Stimulated activated CD8-positive, alpha-beta memory T cell treated with anti-CD3 and anti-CD28 coated beads, Interleukin-4, amount 100 ng/mL, for 1 hour (primary cell): ENCODE measurements around the gene RANBP3L.
"Not testable (repeated sequence)": the region's sequence is repeated elsewhere in the genome, so short reads cannot be mapped to it uniquely, and the experiment has no call there.

ENCODE experiments used
- DNase-seq, 2 donors: peaks; one replicate each; pipeline ENCODE4 v3.0.0-alpha.2; 2020; ENCODE audit warnings: low read depth in 2 of 2, low spot score in 1 of 2

The RANBP3L gene

GRCh38 chr5:36297653-36298052, 4.0 kb downstream of the RANBP3L start:
- DNase-seq, result no peak

- no peak for DNase-seq
Measured at GRCh38 chr5:36285837-36286615, 15.7 kb downstream of the RANBP3L start.

- DNase-seq, result not testable (repeated sequence)
Measured at GRCh38 chr5:36283775-36284174, 17.9 kb downstream of the RANBP3L start.

DNA sequence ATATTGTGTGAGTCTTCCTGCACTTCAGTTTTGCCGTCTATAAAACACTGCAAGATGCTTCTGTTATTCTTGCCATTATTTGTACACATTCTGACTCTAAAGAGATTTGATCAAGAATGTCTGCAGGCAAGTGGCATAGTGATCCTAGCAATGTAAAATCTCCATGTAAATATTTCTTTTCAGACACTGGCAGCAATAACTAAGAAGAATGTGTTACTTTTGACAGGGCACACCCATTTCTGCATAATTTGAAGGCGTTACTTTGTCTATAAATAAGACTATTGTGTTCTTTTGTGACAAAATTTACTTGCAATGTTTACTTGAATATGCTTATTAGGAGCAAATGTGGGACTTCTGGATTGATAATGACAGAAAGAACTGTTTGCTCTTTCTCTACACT, 20.1 kb downstream of the RANBP3L start:
- DNase-seq, result no peak

GRCh38 chr5:36279054-36279698, 22.5 kb downstream of the RANBP3L start:
- no peak for DNase-seq

DNA sequence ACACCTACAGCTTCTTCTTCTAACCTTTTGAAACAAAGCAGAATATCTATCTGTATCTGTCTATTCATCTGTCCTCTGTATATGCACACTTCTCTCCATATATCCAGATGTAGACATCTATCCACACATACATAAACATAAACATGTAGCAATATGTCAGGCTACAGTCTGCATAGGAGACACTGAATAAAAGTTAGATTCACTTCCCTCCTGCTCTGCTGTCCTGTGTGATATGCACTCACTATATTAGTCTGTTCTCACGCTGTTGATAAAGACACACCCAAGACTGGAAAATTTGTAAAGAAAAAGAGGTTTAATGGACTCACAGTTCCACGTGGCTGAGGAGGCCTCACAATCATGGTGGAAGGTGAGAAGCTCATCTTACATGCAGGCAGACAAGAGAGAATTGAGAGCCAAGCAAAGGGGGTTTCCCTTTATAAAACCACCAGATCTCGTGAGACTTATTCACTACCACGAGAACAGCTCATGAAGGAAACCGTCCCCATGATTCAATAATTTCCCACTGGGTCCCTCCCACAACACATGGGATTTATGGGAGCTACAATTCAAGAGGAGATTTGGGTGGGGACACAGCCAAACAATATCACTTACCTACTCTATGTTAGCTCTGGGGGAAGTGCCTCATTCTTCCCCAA, 24.1 kb downstream of the RANBP3L start:
- DNase-seq, result no peak

DNA sequence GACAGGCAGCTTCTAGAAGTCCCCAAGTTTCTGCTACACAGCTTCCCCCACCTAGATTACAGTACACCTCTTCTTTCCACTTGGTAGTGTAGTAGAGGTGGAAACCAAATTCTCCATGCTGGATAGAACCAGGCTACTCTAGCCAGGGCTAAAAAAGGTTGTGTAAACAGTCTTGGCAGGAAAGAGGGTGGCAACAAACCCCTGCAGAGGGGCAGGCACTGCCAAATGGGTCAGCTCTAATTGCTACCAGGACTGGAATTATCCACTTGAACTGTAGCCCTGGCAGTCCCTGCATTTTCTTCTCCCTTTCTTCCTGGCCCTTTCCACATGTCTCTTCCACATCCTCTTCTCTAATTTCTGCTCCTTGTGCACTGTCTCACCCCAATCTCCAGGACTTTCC, 24.8 kb downstream of the RANBP3L start:
- no peak for DNase-seq

- DNase-seq, result no peak
Measured at GRCh38 chr5:36273809-36274526, 27.7 kb downstream of the RANBP3L start.

DNA sequence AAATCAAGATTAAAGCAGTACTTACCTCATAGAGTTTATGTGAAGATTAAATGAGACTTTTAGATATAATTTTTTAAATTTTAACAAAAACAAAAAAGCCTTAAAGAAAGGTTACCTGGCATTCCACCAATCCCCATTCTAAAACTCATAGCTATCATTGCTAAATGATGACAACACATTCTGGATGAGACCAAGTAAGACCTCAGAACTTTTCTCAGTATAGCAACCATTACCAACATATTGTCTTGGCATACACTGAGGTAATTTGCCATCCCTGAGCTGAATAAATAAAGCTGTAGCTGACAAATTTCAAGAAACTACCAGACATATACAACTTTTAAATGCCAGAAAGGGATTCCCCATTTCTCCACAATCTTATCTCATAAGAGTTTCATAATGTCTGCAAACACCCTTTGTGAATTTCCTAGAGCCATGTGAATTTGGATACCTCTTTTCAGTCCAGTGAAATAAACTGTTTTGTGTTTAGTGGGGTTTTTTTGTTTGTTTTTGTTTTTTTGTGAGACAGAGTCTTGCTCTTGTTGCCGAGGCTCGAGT, 29.5 kb downstream of the RANBP3L start:
- no peak for DNase-seq

DNA sequence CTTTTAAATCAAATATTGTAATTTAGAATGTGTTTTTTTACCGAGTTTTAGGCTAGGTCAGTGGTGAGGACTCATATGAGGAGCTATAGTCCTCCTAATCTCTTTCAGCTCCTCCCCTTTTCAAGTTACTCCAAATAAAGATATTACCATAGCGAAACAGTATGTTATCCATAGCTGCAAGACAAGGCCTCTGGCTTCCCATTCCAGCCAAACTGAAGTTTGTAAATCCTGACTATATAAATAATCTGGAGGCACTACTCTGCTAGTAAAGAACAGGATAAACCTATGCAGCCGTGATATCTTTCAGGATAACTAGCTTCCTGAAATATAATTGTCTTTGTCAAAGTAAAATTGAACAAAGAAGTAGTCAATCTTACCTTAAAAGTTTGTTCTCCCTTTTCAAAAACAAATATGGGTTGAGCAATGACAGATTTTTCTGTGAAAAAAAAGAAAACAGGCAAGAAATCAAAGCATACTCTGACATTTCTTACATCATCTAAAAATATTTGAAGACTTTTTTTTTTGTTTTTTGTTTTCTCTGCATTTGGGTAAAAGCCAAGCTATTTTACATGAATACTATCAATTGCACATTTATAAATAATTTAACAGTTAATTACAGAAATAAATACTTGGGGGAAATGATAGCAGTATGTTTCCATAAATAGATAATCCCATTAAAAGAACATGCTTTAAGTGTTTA, 30.7 kb downstream of the RANBP3L start:
- DNase-seq, result no peak

DNA sequence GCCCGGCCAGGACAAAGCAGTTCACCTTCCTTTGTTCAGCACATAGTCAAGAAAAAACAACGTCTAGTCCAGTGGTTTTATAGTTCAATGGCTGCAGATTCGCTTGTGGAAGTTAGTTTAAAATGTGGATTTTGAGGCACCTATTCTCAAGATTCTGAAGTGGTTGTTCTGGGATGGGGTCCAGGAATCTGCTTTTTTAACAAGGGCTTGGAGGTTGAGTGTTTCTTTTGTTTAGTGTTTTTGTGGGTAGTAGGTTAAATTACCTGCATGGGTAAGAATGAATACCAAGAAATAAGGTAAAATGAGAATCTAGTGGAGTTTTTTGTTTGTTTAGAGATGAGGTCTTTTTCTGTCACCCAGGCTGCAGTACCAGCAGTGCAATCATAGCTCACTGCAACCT, 31.5 kb downstream of the RANBP3L start:
- no peak for DNase-seq

DNA sequence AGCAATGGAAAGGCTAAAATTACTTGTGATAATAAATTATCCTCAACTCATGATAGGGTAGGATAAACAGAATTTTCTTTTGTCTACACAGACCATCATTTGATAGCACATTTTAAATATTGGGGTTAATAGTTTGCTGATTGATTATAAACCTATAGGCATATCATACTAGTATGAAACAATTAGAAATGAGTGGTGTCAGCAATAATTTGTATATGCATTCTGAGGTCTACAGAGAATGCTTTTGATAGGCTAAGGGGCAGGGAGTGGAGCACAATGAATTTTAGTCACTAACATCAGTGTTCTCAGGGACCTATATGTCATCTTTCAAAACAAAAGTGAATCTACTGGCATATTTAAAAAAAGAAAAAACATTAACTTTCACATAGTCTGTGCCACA, 32.2 kb downstream of the RANBP3L start:
- DNase-seq, result no peak

DNA sequence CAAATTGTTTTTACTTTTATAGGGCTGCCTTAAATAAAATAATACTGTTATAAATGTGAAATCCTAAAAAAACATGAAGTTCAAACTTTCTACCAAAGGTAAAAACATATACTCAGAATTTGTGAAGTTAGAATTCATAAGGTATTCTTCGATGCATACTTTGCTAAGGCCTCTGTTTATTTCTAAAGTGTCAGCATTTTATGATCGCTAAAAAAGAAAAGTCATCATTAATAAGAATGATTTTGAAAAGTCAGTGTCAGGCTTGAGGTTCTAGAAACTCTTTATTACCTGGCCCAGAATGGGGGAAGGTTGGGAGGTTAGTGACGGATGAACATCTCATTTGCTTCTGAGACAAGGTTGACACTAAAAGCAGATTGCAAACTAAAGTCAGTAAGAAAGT, 33.8 kb downstream of the RANBP3L start:
- DNase-seq, result no peak

DNA sequence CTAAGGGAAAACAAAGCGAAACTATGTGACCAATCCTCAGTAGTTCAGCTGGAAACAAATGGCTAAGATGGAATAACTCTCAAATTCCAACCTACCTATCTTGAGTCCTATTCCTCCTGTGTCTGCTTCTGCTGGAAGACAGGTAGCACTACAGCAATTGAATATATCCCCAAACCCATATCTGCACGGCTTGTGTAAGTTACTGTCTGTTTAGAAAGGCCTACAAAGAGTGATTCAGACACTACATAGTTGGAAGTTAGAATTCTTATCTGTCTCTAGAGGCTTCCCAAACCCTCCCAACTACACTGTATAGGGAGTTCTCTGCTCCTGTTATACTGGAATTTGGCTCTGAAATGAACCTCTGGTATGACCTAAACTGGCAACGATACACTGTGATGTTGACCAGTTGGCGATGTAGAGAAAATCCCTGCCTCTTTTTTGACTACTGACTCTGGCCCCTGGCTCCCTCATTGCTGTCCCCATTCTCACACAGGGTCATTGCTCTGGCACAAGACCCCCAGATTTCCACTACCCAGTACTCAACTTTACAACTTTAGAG, 37.4 kb downstream of the RANBP3L start:
- no peak for DNase-seq

DNA sequence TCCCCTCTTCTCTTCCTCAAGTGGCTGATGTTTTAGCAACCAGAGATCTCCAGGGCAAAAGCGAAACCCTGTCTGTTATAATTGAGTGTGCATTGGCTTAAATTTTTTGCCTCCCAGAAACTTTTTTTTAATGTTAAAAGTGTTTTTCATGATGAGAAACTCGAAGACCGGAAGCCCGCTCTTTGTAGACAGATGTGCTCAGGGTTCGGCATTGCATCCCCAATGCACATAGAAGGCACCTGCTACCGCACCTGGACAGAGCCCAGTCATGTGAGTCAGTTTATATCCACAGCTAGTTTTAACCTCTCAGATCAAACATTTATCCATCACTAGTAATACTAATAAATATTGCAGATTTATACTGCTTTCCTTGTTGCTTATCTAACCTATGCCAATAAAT, 40.5 kb downstream of the RANBP3L start:
- no peak for DNase-seq

- DNase-seq, result no peak
Measured at GRCh38 chr5:36253575-36253974, 48.1 kb downstream of the RANBP3L start.

DNA sequence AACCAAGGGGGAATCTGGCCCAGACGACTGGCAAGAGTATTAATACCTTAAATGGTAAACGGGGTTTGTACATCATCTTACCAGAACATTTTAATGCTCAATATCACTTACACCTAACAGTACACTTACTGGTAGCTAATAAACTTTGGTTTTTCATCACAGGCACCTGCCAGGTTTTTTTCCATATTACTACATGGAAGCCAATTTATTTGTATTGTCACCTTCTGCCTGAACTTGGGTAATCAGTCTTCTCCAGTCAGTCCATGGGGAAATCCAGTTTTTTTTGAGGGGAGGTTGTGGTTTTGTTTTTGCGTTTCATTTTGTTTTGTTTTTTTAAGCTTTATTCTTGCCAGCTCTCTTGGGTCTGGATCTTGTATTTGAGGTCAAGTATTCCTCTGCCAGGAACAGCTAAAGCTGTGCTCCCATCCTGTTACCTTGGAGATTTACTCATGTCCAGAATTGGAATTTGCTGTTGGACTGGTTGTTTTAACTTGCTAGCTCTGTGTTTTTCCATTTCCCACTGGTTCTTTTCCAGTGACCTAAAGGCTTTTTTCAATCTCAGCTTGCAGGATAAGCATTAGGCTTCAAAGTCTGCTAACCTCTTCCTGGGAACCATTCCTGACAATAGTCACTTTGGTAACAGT, 48.9 kb downstream of the RANBP3L start:
- DNase-seq, result no peak

GRCh38 chr5:36251218-36251617, 50.5 kb downstream of the RANBP3L start:
- DNase-seq, result no peak

- DNase-seq, result no peak
Measured at GRCh38 chr5:36250427-36250826, 51.3 kb downstream of the RANBP3L start.
